Measurements from ENCODE around the gene FBXL7.
"Not testable (repeated sequence)": the region's sequence is repeated elsewhere in the genome, so short reads cannot be mapped to it uniquely, and the experiment has no call there.

FBXL7 gene

DNA sequence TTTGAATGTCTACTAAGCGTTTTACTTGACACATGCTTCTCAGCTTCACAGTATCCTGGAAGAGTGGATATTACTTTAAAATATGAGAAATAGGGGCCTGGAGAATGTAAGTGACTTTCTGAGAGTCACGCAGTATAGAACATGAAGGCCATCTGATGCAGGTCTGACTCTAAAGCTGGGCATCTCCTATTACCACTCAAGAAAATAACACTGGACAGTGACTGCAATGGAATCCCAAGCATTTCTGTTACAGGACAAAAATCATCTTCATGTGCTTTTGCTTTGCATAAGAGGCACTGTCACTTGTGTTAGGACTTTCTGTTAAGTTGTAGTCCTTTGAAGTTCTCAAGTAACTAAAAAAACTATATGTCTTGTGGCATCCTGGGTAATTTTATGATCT, 335.5 kb downstream of the FBXL7 start:
- DNase-seq: no peak

DNA sequence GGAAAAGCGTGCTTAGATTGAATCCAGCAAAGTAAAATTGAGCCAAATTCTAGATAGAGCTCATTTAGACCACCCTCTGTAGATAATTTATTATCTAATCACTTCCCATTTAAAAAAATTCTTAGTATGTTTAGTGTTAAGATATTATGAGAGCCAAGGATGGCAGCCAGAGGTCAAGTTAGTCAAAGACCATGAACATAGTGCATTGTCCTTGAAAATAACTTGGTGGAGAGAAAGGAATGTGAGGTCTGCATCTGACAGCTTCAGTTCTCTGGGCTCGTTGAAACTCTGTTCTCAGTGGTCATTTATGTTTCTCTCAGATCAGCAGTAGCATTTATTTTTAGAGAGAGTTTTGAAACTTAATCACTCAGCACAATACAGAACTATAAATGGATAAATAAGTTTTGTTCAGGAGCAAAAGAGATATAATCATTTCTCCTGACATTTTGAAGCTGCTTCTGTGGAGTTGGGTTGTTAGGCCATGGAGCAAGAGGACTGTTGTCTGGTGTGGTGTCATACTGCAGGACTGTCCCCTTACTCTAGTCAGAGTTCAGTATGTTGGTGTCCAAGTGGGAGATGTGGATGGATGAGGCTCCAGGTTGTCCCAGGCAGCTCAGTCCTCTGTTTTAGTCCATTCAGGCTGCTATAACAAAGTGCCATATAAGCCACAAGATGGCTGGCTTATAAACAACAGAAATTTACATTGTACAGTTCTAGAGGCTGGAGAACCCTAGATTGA, 337.7 kb downstream of the FBXL7 start:
- DNase-seq: no peak

DNA sequence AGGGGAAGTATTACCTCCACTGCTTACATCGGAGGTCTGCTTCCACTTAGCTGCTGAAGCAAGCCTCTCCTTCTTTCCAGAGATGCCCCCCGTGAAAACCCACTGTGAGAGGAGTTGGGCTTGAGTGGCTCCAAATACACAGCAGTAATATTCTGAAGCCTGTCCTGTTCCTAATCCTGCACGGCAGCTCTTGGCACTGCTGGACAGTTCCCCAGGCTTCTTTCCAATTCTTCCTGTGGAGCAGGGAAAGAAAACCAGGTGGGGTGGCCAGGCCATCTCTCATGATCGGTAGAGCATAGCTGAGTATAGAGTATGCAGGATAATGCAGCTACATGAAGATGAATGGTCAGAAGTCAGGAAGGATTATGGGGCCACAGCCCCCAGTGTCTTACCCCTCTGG, 344.3 kb downstream of the FBXL7 start:
- DNase-seq: no peak

DNA sequence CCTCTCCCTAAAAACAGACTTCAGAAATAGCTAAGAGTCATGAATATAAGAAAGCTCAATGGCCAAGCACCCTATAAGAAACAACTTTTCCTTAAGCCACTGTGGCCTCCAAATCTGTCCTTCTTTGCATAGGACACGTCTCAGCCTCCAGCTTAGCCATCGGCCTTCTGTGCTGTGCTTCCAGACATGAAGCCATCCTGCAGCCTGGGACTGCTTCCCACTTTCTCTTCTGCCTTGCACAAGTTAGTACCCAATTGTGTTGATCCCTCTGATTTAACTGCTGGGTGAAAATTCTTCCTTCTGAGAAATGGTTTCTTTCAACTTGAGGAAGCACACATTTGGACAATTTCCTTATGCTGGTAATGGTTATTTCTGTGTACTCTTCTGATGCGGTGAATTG, 344.9 kb downstream of the FBXL7 start:
- DNase-seq: no peak

DNA sequence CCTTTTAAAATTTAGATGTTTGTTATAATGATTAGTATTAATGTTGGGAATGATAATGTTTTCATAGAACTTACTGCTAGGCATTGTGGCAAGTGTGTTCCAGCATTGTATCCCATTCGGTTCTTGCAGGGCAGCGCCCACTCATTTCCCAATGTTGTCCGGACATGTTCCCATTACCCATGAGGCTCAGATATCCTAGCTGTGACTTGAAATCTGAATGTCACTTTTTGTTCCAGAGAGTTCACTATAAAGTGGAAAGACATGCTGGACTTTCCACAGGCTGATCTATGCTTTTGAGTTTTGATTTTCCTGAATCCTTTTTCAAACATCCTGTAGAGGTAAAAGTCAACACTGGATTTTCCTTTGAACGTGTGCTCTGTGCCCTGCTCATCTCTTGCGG, 350.6 kb downstream of the FBXL7 start:
- DNase-seq: no peak

DNA sequence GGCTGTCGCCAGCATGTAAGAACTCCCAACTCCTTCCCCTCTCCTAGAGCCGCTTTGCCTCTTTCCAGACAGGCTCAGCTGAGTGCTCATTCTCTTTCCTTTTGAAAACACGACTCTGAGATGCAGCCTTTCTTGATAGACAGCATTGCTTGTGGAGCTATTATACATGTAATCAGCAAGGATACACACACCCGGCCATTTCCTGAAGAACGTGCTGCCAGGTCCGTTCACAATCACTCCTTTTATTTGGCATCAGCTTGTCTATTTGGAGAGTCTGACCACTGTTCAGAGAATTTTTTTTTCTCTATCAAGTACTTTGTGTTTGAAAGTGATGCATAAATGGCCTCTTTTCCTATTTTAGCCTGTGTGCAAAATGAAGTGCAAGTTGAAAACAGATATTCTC, 351.0 kb downstream of the FBXL7 start:
- no peak for DNase-seq

DNA sequence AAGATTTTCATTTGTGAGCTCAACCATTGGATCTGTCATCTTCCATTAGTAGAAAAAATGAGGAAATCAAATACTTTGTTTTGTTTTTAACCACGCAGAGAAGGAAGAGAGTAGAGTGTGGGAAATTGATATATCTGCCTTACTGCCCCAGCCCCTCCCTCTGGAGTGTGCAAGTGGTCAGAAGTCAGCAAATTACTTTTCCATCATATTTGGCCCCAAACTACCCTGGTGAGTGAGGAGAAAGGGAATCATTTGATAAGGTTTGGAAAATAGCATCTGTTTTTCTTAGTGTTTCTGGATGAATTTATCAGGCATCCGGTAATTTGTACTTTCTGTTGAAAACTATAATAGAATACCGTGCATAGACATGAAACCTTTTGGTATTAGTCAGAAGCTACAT, 352.2 kb downstream of the FBXL7 start:
- DNase-seq: no peak

DNA sequence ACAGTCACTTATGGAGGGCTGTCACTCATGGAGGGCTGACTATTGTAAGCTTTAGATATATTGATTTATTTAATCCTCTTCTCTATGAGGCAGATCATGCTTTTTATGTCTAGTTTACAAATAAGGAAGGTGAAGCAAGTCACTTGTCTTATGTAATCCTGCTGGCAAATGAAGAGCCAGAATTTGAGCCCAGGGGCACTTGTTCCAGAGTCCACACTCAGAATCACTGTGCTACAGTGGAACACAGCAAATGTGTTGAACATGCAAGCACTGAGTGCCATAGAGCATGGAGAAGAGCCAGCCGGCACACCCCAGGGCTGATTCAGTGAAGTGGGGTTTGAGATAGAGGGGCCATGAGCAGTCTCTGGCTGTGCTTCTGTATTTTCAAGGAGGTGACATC, 353.0 kb downstream of the FBXL7 start:
- DNase-seq: no peak

DNA sequence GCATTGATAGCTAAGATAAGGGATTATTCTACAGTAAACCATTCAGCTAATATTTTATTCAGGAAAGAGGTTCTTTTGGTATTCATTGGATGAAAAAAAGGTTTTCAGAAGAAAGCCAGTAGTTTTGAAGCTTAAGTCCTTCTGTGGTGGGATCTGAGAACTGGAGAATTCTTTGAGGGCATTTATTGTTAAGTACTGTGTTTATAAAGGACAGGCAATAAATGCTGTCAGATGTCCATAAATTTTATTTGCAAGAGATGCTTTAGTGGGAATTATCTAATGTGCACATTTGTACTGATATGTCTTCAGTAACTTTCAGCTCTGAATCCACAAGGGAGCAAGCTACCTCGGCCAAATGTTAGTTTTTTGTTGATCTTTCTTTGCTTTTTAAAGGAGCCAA, 358.3 kb downstream of the FBXL7 start:
- DNase-seq: no peak

DNA sequence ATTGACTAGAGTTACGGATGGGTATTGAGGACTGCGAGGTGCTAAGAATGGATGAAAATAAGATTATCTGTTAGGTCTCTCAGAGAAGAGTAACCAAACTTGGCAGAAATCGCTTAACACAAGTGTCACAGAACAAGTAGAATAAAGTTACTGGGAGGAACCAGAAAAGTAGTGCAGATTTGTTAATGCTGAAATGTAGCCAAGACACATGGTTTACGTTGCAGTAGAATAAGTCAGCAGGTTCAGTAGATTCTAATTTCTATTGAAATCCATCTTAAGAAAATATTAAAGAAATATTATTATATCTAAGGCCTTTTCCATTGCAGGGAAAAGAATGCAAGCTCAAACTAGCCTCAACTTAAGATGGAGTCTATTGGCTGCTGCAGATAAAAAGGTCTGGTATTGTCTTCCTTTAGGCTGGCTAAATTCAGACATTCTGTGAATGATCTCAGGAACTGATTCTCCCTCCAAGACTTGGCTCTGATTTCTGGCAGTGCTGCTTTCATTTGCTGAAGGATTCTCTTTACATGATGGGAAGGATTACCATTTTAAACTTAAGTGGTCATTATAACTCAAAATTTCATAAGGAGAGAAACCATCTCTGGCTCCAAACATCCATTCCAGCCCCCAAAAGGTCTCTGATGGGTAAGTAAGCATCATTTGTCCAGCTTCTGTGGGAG, 364.7 kb downstream of the FBXL7 start:
- DNase-seq: no peak

DNA sequence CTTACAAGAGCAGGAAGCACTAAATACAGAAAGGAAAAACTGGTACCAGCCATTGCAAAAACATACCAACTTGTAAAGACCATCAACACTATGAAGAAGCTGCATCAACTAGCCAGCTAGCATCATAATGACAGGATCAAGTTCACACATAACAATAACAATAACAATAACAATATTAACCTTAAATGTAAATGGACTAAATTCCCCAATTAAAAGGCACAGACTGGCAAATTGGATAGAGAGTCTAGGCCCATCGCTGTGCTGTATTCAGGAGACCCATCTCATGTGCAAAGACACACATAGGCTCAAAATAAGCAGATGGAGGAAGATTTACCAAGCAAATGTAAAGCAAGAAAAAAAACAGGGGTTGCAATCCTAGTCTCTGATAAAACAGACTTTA, 372.3 kb downstream of the FBXL7 start:
- not testable (repeated sequence) for DNase-seq

DNA sequence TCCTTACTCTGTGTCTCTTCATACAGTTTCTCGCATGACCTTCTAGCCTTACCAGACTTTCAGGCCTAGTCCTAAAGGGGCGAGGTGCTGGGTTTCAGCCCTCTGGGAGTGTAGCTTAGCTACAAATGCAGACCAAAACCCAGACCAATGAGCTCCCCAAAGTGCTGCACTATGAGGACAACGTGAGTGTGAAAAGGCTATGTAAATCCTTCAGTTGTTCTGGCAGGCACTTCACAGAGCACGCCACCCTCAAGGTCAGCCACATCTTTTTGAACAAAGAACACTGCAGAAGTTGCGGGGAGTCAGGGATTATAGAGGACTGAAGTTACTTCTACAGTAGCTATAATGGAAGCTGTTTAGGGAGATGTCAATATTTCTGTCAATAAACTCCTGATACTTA, 377.9 kb downstream of the FBXL7 start:
- no peak for DNase-seq

DNA sequence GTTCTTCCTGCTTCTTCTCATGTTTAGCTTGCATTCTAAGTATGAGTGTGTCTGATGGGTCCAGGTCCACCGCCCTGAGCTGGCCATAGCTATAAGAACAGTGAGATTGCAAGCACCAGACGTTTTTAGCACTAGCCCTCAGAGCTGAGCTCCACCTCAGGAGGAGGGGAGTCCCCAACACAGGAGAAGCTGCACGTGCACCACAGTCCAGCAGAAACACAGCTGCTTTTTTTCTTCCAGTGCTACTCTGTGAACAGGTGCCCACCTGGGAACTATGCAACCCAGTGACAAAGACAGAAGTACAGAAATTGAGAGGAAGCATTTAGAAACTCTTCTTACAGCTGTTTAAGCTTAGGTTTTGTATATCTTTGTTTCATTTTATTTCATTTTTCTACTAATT, 380.2 kb downstream of the FBXL7 start:
- no peak for DNase-seq

DNA sequence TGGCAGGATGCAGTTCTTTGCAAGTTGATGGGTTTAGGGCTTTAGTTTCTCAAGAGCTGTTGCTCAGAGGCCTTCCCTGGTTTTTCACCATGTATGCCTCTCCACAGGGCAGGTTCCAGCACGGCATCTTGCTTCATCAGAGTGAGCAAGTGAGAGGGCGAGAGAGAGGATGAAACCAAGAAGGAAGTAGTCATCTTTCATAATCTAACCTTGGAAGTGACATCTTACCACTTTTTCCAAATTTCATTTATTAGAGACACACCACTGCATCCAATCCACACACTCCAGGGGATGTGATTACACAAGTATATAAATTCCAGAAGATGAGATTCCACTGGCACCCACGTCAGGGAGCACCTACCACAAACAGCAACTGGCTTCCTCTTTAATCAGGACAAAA, 385.2 kb downstream of the FBXL7 start:
- DNase-seq: no peak

DNA sequence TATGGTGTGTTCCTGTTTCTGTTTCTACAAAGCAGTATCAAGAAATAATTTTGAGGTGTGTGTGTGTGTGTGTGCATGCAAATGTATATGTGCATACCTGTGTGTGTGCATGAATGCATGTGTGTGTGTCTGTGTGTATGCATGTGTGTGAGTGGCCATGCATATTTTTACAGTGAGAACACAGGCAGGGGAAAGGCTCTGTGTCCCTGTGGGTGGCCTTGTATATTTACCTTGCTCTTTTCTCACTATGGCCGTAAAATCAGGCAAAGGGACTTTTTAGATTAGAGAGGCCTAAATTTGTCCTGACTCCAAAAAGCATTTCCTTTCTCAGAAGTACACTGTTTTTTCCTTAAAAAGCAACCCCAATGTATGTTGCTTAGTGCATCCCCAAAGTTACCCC, 386.2 kb downstream of the FBXL7 start:
- no peak for DNase-seq

DNA sequence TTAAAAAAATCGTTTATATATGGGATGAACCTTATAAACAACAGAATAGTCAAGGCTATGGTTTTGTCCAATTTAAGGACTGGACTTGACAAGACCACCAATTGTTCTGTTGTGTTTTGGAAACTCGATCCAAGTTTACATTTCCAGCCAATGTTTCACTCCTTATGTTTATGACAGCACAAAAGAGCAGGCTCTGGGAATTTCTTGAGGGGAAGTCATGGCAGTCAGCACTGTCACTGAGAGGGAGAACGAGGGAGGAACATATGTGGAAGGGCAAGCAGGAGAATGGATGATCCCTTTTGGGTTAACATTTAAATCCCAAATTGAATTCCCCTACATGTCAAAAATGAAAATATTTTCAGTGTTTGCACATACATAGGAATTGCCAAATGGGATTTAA, 387.1 kb downstream of the FBXL7 start:
- no peak for DNase-seq

DNA sequence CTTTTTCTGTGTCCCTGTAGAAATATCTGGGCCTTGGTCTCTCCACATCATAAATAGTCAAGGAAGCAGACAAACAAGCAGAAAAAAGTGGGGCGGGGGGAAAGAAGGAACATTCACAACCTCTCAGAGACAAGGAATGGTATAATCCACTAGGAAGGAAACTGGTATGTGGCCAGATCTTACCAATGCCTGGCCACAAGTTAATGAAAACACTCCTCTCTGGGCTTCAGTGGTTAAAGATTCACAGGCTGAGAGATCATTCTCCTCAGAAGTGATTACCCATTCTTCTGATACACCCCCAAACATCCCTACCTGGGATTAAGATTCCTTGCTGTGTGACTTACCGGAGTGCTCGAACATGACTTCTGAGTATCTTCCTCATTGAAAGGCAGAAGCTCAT, 389.0 kb downstream of the FBXL7 start:
- DNase-seq: no peak

DNA sequence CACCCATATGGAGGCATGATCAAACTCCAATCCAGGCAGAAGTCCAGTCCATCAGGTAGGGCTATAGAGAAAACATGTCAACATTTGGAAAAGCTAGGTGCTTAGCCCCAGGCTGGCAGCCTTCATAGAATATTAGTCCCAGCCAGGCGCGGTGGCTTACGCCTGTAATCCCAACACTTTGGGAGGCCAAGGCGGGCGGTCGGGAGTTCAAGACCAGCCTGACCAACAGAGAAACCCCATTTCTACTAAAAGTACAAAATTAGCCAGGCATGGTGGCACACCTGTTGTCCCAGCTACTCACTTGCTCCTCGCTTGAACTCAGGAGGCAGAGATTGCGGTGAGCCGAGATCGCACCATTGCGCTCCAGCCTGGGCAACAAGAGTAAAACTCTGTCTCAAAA, 393.9 kb downstream of the FBXL7 start:
- no peak for DNase-seq

DNA sequence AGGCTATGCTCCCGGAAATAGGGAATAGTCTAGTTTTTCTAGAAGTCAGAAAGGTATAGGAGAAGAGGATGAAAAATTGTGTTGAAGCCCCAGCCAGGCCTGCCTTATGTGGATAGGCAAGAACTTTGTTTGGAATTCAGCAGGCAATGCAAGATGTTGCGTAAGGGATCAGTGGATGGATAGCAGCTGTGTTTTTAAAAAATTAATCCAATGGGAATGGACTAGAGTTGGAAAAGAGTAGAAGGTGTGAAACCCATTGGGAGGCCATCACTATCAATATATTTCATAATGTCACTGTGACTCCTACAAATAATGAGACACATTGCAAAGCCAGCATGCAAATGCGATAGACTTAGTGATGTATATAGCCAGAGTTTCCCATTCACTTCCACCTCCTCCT, 397.7 kb downstream of the FBXL7 start:
- DNase-seq: no peak

DNA sequence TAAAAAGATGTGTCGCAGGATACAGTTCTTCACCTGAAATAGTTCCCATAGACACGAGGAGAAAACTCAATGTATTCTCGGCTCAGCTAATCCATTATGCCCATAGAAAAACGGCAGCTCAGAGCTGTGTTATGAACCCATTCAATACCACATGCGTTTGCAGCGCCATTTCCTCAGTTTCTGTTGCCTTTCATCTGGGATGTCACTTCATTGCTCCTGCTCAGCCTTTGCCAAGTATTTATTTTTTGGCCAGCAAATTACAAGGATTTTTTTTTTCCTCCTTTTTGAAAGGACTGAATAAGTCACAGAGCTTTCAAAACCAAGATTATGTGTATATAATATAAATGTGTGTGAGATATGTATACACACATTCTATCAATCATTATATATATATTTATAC, 398.7 kb downstream of the FBXL7 start:
- DNase-seq: no peak

DNA sequence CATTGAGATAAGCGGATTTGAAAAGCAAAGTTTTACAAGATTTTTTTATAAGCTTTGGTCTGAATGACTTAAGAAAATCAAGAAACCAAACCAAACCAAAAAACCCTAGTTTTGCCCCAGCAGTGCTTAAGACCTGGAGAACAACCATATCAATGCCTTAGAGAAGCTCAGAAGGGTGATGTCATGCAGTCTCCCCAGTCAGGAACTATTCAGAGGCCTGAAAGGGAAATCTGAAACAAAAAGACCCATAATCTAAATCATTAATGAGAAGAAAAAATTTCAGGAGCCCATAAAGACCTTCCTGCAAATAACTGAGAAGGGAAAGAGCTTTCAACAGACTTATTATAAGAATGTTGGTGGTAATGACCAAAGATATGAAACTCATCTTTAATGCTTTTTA, 399.5 kb downstream of the FBXL7 start:
- no peak for DNase-seq

DNA sequence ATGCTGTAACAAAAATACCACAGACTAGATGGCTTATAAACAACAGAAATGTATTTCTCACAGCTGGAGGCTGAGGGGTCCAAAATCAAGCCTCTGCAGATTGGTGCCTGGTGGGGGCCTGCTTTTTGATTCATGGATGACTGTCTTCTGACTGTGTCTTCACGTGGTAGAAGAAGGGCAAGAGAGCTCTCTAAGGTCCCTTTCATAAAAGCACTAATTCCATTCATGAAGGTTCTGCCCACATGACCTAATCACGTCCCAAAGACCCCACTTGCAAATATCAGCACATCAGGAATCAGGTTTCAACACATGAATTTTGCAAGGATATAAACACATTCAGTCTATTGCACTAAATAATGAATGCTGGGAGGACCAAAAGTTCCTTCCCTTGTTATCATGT, 401.2 kb downstream of the FBXL7 start:
- no peak for DNase-seq

DNA sequence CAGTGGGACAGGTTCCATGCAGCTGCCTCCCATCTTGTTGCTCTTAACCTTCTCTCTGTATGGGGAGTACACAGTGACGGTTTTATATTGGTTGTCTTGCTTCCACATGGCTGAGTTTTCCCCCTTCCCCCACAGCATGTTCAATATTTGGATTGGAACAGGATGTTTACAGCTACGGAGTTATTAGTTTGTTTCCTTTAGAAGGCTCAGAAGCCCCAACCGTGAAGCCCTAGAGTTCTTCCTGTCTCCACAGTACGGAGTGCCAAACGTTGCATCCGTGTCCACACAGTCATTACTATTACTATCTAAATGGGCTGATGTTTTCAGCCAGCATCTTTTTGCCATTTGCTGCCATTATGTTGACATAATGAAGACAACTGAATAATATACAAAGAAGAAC, 402.1 kb downstream of the FBXL7 start:
- no peak for DNase-seq

DNA sequence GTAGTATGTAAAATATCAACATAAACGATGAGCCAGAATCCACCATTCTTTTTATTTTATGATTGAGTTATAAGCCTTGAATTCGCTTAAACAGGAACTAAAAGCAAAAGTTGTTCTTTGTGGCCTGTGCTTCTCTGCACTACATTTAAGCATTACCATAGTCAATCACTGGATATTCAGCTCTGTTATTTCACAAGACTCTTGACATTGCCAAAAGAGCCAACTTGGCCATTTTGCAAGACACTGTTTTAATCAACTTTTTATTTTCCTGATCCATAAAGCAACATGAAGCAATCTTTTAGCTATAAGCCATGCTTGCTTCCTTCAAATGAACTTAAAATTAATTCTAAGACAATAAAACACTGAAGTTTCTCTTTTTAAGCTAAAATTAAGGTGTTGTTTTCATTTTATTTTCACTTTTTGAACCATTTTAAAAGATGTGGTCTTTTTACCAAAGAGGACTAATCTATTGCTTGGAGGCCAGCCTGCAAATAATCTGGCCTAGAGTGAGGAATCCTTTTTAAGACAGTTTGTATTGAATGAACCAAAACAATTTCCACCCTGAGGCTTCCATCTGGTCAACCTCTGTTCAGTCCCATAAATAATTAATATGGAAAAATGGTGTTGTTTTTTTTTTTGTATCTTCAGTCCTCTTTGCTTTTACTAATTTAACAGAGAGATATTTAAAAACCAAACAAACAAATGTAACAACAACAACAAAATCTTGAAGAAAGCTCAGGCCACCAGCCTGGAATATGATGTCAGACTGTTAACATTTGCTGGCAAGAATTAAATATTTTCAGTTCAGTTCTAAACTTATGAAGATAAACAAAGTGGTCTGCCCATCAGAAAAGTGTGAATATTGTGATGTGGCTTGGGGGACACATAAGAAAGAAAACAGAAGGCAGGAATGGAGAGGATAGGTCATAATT, 405.2 kb downstream of the FBXL7 start:
- no peak for DNase-seq

Measured in CD4-positive, alpha-beta T cell treated with Interleukin-15 for 1 hour (primary cell).